ENCODE data around the gene RANBP9.
A peak's percentile ranks its signal among the peaks of the same experiment; 100 is the strongest.

Gene RANBP9

DNA sequence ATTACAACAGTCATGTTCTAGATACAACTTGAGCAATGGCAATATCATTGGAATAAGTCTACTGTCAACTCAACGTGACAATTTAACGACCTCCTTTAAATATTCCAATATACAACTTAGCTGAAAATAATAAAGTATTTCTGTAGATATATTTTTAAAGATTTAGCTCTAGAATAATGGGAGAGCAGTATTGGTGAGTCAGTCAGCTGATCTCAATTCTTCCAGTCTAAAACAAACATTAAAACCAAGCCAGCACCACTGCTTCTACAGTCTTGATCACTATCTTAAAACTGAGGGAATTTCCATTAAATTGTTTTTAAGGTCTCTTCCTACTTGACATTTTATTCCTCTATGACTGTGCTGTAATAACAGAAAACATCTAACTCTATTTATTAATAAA lies 58.3 kb downstream of the RANBP9 start:
- DNase-seq (ENCODE audit: low read depth), result no peak

DNA sequence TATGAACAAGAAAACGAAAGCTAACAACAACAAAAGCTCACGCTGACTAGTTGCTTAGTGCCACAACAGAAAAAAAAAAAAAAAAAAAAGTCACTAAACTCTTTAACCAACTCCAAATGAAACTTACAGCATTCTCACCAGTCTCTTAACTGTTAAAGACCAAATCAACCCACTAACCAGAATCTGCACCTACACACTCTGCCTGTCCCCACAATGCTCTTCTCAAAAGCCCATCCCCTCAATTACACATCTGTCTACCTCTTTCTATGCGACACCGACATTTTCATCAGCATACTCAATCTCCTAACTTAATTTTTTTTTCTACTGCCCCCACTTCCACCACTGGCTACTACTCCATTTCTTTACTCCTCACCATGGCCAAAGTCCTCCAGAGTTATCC lies 62.2 kb downstream of the RANBP9 start:
- DNase-seq (ENCODE audit: low read depth), result no peak

DNA sequence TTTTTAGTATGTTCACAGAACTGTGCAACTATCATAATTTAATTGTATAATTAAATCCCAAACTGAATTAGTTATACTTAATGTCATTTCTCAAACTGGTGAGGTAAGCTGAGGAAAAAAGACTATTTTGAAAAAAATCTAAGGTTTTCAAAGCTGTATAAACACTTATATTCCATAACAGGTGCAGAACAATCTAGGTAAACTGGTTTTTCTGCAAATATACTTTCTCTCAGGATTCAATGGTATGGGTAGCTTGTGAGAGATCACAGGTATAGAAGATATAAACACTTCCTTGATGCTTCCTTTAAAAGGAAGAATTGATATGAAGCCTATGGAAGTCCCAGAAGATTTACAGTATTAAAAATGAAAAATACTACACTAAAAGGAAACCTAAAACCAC lies 62.8 kb downstream of the RANBP9 start:
- no peak for DNase-seq (ENCODE audit: low read depth)

DNA sequence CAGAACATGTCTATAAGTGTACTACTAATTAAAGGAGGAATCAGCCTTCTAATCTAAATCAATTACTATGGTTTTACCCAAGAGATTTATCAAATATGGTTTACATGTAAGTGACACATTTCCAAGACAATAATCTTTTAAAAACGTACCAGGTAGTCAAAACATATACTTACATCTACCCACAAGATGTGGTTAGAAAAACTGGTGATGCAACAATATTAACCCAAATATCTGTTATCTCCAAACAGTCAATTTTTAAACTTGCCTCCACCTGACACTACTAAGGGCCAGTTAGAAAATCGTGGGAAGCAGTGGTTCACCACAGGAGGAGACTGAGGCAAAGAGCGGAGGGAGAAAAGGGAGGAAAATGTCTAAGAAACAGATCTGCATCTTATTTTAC lies 68.5 kb downstream of the RANBP9 start:
- no peak for DNase-seq (ENCODE audit: low read depth)

DNA sequence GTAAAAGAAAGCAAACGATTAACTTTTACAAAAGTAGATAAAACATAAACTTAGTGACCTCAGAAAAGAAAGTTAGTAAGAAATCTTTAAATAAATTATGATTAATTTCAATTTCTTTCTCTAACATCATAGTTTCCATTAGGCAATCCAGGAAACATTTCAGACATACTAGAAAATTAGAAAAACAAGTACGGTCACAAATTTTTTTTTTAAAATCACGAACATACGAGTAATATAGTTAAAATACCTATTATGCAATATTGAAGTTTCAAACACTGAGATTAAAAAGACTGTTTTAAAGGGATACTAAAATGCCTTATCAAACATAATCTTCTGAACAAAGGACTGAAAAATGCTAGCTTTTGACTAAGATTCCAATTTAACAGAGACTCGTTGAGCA lies 70.3 kb downstream of the RANBP9 start:
- no peak for DNase-seq (ENCODE audit: low read depth)

DNA sequence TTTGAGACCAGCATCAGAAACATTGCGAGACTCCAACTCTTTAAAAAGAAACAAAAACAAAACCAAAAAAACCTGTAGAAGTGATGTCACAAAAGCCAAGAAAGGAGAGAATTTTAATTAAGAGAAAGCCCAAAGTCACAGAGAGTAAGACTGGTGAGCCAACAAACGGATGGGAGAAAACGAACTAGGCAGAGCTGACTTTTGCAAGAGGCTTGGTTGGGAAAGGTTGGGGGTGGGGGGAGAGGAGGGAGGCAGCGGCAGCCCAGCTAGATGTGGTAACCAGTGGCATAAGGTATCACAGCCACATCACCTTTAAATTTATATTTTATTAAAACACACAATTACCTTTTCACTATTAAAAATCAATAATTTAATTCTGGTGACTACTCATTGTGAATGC lies 73.0 kb downstream of the RANBP9 start:
- DNase-seq (ENCODE audit: low read depth), result no peak

DNA sequence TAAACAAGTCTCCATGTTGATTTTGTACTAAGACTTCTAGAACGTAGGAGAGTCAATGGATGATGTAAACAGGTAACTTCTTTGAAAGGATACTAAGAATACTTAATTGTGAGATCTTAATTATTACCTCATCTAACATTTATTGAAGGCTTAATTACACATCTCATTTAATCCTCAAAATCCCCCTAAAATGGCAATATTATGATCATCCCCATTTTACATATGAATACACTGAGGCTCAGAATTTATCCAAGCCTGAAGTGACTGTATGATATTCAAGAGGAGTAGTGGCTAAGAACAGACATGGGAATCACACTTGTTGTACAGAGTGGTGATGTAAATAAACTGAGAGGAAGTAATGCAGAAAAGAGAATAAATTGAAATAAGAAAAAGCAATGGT lies 73.6 kb downstream of the RANBP9 start:
- no peak for DNase-seq (ENCODE audit: low read depth)

DNA sequence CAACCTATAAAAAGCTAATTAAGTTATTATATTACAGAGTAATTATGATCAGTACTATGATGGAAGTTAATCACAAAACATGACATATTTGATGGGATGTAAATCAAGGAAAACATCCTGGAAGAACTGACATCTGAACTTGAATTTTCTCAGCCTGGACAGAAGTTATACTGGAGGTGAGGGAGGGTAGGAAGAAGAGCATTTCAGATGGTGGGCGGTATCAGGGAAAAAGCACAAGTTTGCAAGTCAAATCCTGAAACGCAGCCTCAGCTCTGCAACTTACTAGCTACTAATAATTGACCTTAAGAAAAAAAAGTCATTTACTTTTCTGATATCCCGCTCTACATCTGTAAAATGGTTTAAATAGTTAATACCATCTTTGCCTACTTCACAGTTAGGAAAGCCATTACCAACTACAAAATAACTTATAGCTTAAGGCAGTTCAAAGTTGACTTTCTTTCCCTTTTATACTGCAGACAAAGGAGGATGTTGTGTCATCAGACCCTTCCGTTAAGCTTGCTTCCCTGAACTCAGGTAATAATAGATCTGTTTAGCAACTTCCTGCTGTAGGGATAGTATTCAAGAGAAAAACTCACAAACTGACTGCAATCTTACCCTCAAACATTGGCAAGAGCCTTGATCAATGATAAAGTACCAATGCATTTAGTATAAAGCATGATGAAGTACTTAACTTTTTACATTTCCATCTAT lies 75.5 kb downstream of the RANBP9 start:
- no peak for DNase-seq (ENCODE audit: low read depth)

DNA sequence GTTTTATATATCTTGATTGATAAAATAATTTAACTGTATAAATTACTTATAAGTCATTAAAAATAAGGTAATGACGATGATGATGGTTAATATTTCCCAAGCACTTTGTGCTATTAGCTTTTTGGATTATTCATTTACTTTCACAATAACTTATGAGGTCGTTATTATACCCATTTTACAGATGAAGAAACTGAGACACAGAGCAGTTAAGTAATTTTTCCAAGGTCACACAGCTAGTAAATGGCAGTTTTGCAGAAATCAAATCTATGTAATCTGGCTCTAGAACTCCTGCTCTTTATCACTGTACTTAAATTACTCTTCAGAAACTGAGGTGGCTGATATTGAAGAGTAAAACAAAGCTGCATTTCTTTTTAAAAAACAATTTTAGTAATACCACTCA lies 78.3 kb downstream of the RANBP9 start:
- DNase-seq (ENCODE audit: low read depth), result no peak

DNA sequence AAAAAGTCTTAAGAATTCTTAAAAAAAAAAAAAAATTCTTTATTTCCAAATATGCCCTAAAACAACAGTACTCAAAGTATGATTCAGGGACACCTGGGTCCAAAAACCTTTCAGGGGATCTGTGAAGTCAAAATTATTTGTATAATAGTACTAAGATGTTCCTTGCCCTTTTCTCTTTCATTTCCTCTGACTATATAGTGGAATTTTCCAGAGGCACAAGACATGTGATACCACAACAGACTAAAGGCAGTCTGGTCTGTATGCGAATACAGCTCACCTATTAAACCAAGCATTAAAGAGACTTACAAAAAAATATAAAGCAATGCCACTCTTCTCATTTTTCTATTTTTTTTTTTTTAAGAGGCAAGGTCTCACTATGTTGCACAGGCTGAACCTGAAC lies 81.1 kb downstream of the RANBP9 start:
- DNase-seq (ENCODE audit: low read depth), result no peak

DNA sequence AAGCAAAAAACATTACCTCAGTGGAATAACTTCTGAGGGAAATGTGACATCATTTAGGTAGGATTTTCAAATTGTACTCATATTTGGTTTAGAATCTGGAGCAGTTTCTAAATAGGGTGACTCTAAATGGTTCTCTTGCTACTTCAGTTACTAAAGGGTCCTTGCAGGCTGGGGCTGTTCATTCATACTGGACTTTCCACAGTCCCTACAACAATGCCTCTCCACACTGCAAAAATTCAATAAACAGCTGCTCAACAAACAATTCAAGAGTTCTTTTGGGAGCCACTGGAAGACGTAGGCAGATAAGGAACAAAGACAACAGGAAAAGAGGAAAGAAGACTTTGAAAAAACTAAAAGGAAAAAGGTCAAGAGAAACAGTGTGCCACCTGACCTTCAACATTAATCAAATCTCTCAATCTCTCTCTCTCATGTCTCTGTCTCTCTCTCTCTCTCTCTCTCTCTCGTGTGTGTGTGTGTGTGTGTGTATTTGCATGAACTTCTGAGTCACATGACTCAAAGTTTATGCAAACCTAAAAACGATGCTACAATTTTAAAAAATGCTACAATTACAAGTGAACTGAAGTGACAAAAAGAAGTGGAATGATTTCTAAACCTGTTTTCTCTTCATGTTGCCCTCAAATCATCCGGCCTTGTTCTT lies 82.0 kb downstream of the RANBP9 start:
- DNase-seq (ENCODE audit: low read depth), result no peak

DNA sequence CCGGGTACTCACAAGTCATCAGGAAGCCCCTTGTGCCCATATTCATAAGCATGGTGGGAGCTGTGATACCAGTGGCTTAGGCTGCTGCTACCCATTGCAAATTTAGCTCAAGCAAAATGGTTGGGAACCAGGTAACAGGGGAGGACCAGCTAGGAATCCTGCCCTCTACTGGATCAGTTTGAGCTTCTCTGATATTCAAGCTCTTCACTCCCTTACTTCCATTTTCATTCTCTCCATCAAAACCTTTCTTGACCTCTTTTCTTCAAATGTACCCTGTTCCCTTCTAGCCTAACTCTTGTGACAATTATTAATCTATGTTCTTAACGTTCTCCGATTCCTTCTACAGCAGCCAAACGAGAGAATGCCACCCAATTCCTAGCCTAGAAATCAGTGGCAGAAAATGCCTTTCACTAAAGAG lies 86.8 kb downstream of the RANBP9 start:
- no peak for DNase-seq (ENCODE audit: low read depth)

DNA sequence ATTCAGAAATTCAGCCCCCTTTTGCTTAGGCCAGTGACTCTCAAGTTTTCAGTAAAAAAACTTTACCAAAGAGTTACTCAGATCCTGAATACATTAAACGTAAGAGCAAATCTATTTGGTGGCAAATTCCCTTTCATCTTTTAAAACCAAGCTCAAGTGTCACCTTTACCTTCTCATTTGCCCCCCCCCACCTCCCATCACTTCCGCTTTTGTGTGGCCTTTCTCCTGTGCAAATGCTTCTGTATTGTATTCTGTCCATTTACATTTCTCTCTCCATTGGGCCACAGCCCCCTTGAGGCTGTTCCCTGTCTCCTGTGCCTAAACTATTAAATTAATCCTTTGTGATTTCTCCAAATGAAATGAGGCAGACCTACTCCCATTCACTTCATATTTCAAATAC lies 94.6 kb downstream of the RANBP9 start:
- DNase-seq (ENCODE audit: low read depth), result no peak

DNA sequence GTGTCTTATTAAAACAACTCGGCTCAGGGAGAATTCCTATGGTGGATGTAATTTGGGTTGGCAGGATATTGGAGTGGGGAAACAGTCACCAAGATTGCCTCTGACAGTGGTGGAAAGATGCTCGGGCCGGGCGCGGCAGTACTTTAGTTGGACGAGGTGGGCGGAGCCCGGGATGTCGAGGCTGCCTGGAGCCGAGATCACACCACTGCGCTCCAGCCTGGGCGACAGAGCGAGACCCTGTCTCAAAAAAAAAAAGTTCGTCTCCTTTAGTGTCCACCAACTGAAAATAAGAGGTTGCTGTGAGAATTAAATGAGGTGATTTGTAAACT lies 95.9 kb downstream of the RANBP9 start:
- peak; percentile 34 for DNase-seq (ENCODE audit: low read depth)

DNA sequence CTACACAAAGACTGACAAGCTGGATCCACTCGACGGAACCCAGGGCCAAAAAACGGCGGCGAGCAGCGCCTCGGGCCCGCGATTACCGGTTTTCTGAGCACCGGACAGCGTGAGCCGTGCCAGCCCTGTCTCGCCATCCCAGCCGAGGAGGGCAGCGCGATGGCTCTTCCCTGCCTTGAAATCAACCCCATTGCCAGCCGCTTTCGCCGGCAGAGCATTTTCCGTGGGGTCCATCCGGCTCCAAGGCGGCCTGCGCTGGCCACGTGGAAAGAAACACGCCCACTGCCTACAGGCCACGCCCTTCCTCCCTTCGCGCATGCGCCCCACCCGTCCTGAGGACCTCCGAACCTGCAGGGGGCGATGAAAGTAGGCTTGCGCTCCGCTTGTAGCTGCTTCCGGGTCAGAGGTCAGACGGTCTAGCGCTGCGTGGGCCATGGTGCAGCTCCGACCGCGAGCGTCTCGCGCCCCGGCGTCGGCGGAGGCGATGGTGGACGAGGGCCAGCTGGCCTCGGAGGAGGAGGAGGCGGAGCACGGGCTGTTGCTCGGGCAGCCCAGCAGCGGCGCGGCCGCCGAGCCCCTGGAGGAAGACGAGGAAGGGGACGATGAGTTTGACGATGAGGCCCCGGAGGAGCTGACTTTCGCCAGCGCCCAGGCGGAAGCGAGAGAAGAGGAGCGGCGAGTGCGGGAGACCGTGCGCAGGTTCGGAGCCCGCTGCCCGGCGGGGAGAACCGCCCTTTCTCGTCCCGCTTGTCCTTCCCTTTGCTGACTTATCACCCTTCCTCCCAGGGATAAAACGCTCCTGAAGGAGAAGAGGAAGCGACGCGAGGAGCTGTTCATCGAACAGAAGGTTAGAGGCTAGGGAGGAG lies 96.5 kb downstream of the RANBP9 start, which contains the start of gene NOL7:
Gene NOL7 (plus strand): TSS at position 410 of the 866 bp plus-strand sequence. CDS start 24 bp downstream, at position 434.
- peak; percentile 97 for DNase-seq (ENCODE audit: low read depth)

DNA sequence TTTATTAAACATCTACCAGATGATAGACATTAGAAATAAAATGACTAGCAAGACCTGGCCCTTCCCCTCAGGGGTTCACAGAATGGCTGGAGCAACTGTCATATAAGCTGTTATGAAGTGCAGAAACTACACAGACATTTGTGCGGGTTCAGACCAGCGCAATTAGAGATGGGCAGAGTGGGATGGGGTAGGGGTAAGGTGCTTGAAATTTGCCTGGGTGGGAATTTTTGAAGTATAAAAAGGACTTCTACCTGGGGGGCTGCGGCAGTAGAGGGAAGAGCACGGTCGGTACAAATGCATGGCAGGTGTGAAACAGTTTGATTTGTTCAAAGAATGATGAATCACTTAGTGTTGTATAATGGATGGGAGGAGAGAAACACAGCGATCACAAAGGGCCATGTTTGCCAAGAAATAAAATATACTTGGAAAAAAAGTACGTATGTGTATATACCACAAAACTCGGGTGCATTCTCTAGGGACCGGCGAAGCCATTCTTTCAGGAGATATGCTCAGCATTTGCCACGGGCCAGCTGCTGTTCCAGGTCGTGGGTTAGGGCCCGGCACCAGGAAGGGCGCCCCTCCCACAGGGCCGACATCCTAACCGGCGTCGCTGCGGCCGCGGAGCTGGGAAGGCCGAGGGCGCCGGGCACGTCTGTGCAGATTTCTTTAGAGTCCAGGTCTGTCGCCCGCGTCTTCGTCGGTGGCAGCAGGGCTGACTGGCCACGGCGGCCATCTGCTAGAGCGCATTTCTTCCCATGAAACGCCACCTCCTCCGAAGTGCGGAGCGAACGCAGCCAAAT lies 97.3 kb downstream of the RANBP9 start:
- no peak for DNase-seq (ENCODE audit: low read depth)

DNA sequence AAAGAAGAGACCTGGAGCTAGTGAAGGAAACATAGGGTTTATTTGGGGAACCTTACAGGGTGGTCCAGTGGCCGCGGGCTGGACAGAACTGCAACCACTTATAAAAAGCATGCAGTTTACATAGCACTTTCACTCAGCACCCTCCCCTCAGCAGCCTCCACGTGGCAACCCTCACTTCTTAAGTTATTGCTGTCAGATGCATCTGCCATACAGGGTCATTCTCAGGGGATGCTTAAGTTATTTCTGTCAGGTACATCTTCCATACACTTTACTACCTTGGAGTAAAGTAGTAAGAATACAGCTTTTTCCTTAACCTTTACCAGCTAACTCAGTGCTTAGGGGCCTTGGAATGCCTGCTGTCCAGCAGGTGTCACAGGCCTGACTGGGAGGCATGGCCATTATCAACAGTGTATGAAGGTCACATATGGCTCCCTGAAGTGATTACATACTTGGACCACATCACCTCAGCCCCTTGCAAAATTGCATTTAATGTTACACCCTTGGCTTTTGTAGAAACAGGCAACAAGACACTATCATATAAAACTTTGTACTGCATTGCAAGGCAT lies 98.5 kb downstream of the RANBP9 start:
- DNase-seq (ENCODE audit: low read depth), result no peak

DNA sequence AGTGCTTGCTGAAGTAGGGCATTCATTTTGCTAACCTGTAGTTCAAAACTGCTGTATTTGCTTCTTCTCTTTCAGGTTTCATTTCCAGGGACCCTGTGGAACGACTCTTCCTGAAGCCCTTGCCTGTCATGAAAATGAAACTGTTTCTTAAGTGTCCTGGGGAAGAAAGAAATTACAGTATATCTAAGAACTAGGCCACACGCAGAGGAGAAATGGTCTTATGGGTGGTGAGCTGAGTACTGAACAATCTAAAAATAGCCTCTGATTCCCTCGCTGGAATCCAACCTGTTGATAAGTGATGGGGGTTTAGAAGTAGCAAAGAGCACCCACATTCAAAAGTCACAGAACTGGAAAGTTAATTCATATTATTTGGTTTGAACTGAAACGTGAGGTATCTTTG lies 99.9 kb downstream of the RANBP9 start:
- DNase-seq (ENCODE audit: low read depth), result no peak

DNA sequence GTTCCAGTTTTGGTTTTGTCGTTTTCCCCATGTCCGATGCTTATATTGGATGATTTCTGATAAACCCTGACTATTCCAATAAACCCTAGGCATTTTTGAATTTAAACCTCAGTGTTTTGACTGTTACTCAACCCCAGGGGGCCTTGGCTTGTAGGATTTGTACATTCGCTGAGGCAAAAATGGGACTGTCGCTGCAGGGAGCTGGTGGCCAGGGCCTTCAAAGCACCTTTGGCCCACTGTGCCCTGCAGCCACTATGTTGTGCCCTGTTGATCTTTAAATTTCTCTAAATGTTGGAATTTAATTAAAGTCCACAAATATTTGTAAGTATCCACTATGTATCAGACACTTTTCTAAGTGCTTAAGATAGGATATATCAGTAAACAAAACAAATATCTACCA lies 106.0 kb downstream of the RANBP9 start:
- no peak for DNase-seq (ENCODE audit: low read depth)

DNA sequence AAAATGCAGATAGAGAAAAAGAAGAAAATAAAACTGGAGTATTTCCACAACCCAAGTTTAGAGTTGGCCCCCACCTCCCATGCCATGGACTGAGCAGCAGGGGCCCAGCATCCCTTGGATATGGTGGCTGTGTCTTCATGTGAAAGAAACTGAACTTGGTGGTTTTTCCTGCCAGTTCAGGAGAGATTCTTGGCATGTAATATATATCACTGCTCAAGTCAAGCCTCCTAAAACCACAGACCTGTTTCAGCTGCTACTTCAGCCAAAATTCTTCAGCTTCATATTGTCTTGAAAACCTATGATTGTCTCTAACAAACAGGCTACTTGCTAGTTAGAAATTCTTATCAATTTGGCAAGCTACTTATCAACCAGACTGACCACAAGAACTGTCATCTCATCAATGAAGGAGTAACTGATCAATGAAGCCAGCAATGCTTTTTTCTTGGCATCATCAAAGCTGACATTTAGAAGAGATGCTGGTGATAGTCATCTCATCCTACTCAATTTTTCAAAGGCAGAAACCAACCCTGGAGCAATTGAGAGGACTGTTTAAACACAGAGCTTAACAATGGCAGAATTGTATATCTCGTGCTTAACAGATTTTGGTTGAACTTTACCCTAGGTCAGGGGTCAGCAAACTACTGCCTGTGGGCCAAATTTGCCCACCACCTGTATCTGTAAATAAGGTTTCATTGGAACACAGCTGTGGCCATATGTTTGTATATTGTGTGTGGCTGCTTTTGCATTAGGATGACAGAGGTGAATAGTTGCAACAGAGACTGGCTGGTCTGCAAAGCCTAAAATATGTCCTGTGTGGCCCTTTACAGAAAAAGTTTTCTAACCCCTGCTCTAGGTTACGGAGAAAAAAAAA lies 106.9 kb downstream of the RANBP9 start:
- no peak for DNase-seq (ENCODE audit: low read depth)

DNA sequence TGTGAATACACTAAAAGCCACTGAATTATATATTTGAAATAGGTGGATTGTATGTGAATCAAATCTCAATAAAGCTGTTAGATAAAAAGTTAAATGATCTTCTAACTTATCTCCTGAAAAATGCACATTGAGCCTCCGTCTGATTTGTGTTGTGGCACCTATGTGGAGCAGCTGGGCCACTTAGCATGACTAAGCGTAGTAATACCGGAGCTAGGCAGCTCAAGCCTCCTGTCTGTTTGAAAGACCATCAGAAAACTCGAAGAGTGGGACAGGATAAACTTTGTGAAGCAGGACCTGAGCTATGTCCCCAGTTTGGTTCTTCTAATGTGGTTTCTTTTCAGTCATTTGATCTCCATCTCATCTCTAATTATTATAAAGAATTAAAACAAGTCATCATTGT lies 107.5 kb downstream of the RANBP9 start:
- no peak for DNase-seq (ENCODE audit: low read depth)
